ENCODE results near the gene CXCL12.

CXCL12 gene

DNA sequence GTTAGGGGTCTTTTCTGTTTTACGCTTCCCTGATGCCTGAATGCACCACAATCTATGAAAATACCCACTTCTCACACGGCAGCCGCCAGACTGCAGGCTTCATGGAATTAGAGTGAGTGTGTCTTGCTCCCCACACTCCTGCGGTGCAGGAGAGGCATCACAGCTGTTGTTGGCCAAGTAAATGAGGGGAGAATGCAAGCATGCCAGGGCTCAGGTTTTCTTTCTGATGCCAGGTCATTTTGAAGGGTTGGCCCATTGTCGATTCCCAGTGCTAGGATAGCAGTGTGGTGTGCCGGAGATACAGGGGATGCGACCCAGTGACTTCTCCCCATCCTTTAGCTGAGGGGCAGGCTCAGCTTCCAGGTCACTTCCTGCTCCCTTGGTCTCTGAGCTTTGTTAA lies 16.3 kb downstream of the CXCL12 start:
- Histone ChIP-seq H3K4me2 (ENCODE audit: insufficient read depth, low read length) (no peak overlapping the region), H3K79me2 (ENCODE audit: insufficient read depth, low read length) (no peaks in the 10 kb centered on the region), H2AFZ (ENCODE audit: low read depth, low read length) (no peak overlapping the region), H3K9ac (ENCODE audit: low read depth, low read length) (no peak overlapping the region), H4K20me1 (ENCODE audit: insufficient read depth, low read length) (no peaks in the 10 kb centered on the region), H3K4me3 (ENCODE audit: low read depth in 1 of 2, low read length in 2 of 2) (no peak overlapping the region), H3K27ac (ENCODE audit: low read length) (no peak overlapping the region), H3K9me3 (ENCODE audit: insufficient read depth, low read length, severe bottlenecking) (no peaks in the 10 kb centered on the region), H3K36me3 (ENCODE audit: insufficient read depth, low read length) (no peaks in the 10 kb centered on the region), H3K27me3 (ENCODE audit: insufficient read depth, low read length, poor library complexity) (peaks cover 4% of the 10 kb centered on the region), H3K4me1 (ENCODE audit: insufficient read depth, low read length) (no peaks in the 10 kb centered on the region)
- DNase-seq (no peak), ATAC-seq (ENCODE audit: insufficient read depth, low read depth) (no peak)
- TF ChIP-seq, protein P1, sequence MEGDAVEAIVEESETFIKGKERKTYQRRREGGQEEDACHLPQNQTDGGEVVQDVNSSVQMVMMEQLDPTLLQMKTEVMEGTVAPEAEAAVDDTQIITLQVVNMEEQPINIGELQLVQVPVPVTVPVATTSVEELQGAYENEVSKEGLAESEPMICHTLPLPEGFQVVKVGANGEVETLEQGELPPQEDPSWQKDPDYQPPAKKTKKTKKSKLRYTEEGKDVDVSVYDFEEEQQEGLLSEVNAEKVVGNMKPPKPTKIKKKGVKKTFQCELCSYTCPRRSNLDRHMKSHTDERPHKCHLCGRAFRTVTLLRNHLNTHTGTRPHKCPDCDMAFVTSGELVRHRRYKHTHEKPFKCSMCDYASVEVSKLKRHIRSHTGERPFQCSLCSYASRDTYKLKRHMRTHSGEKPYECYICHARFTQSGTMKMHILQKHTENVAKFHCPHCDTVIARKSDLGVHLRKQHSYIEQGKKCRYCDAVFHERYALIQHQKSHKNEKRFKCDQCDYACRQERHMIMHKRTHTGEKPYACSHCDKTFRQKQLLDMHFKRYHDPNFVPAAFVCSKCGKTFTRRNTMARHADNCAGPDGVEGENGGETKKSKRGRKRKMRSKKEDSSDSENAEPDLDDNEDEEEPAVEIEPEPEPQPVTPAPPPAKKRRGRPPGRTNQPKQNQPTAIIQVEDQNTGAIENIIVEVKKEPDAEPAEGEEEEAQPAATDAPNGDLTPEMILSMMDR (IDR thresholded peaks at IDR 0.05; ENCODE audit: borderline replicate concordance, extremely low read depth, low read length, poor library complexity, severe bottlenecking), result no peak
- no peak for TF ChIP-seq EZH2 (IDR thresholded peaks at IDR 0.05; ENCODE audit: borderline replicate concordance, low read depth, low read length, severe bottlenecking)

DNA sequence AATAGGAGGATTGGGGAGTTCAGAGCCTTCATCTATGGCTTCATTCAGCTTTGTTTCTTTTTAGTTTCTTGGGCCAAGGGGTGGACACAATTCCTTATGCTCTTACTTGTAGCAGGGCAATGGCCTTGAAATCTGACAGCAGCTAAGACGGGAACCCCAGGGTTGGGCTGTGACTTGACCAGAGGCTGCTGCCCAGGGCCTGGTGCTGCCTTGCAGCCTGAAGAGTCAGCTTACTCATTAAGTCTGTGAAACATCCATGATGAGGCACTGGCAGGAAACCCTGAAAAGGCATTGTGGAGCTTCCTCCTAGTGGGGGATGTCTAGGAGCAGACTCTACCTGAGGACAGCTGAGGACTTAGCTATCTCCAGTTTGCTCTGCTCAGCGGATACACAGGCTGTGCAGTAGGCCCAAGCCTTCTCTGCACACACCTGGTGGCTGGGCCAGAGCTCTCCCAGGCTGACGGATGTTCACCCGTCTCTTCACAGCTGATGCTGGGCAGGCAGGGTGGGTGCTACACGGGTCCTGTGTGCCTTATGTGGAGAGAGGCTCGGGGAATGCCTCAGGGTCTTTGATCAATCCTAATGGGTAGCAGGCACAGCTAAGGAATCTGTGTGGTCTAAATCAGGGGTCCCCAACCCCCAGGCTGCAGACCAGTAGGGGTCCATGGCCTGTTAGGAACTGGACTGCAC lies 17.8 kb downstream of the CXCL12 start:
- Histone ChIP-seq H2AFZ (ENCODE audit: low read depth, low read length) (no peak overlapping the region), H3K36me3 (ENCODE audit: insufficient read depth, low read length) (no peaks in the 10 kb centered on the region), H3K27ac (ENCODE audit: low read length) (no peak overlapping the region), H4K20me1 (ENCODE audit: insufficient read depth, low read length) (no peaks in the 10 kb centered on the region), H3K9me3 (ENCODE audit: insufficient read depth, low read length, severe bottlenecking) (no peaks in the 10 kb centered on the region), H3K4me3 (ENCODE audit: low read depth in 1 of 2, low read length in 2 of 2) (no peak overlapping the region), H3K9ac (ENCODE audit: low read depth, low read length) (no peak overlapping the region), H3K4me2 (ENCODE audit: insufficient read depth, low read length) (no peak overlapping the region), H3K27me3 (ENCODE audit: insufficient read depth, low read length, poor library complexity) (peaks cover 4% of the 10 kb centered on the region), H3K79me2 (ENCODE audit: insufficient read depth, low read length) (no peaks in the 10 kb centered on the region), H3K4me1 (ENCODE audit: insufficient read depth, low read length) (no peaks in the 10 kb centered on the region)
- DNase-seq, result no peak
- TF ChIP-seq, protein P1 (IDR thresholded peaks at IDR 0.05; ENCODE audit: borderline replicate concordance, extremely low read depth, low read length, poor library complexity, severe bottlenecking), result no peak
- TF ChIP-seq EZH2 (IDR thresholded peaks at IDR 0.05; ENCODE audit: borderline replicate concordance, low read depth, low read length, severe bottlenecking), result no peak
- ATAC-seq (ENCODE audit: insufficient read depth, low read depth), result no peak

DNA sequence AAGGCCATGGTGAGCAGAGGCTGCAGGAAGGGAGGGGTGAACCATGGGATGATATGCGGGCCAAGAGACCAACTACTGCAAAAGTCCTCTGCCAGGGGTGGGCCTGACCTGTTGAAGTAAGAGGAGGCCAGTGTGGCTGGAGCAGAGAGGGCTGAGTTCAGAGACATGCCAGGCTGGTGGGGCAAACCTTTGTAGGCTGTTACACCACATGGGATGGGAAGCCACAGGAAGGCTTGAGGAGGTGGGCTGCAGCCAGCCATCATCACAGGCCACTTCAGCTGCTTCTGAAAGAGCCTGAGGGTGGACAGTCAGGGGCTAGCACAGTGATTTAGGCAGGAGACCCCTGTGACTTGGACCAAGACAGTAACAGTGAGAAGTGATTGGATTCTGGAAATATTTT lies 20.3 kb downstream of the CXCL12 start:
- Histone ChIP-seq H3K27ac (ENCODE audit: low read length) (no peak overlapping the region), H3K9ac (ENCODE audit: low read depth, low read length) (no peak overlapping the region), H3K9me3 (ENCODE audit: insufficient read depth, low read length, severe bottlenecking) (no peaks in the 10 kb centered on the region), H3K79me2 (ENCODE audit: insufficient read depth, low read length) (no peaks in the 10 kb centered on the region), H3K4me2 (ENCODE audit: insufficient read depth, low read length) (no peak overlapping the region), H3K4me3 (ENCODE audit: low read depth in 1 of 2, low read length in 2 of 2) (no peak overlapping the region), H3K36me3 (ENCODE audit: insufficient read depth, low read length) (no peaks in the 10 kb centered on the region), H3K4me1 (ENCODE audit: insufficient read depth, low read length) (no peaks in the 10 kb centered on the region), H4K20me1 (ENCODE audit: insufficient read depth, low read length) (no peaks in the 10 kb centered on the region), H3K27me3 (ENCODE audit: insufficient read depth, low read length, poor library complexity) (peaks cover 9% of the 10 kb centered on the region), H2AFZ (ENCODE audit: low read depth, low read length) (no peak overlapping the region)
- ATAC-seq (ENCODE audit: insufficient read depth, low read depth) (no peak), DNase-seq (no peak)
- no peak for TF ChIP-seq EZH2 (IDR thresholded peaks at IDR 0.05; ENCODE audit: borderline replicate concordance, low read depth, low read length, severe bottlenecking)
- TF ChIP-seq, protein P1 (IDR thresholded peaks at IDR 0.05; ENCODE audit: borderline replicate concordance, extremely low read depth, low read length, poor library complexity, severe bottlenecking), result no peak

Data from DND-41 (cell line).